PFSK-1 (cell line): Measurements from ENCODE around the gene MAP3K19.

Experiments used
- FOXP2 ChIP-seq: optimal IDR thresholded peaks from 2 replicates; pipeline ENCODE3; 2011; ENCODE audit warnings: borderline replicate concordance, control low read depth, inconsistent platforms; ENCODE audit not compliant: insufficient read depth; ENCODE audit errors: extremely low read length, extremely low read depth
- POLR2AphosphoS5 ChIP-seq: IDR thresholded peaks from 2 replicates; pipeline ENCODE4 v1.6.1; 2012; ENCODE audit warnings: low read depth, mild to moderate bottlenecking, control low read depth, low read length, moderate library complexity
- REST ChIP-seq, 2 experiments: IDR thresholded peaks; 2 replicates each; pipeline versions ENCODE4 v1.6.1 to v1.8.0; 2011 to 2012; ENCODE audit warnings: low read depth in 2 of 2, low read length in 2 of 2, control low read depth in 1 of 2, inconsistent platforms in 1 of 2, mild to moderate bottlenecking in 1 of 2, moderate library complexity in 1 of 2; ENCODE audit not compliant: insufficient read depth in 1 of 2
- SIN3A ChIP-seq: IDR thresholded peaks from 2 replicates; pipeline ENCODE4 v1.6.1; 2012; ENCODE audit warnings: mild to moderate bottlenecking, low read length, moderate library complexity, borderline replicate concordance; ENCODE audit not compliant: insufficient read depth
- TAF1 ChIP-seq: IDR thresholded peaks from 2 replicates; pipeline ENCODE4 v1.6.1; 2012; ENCODE audit warnings: low read length, control low read depth, borderline replicate concordance; ENCODE audit not compliant: insufficient read depth

The MAP3K19 gene

GRCh38 chr2:134976074-134976702 is 71.1 kb downstream of the MAP3K19 start:
- TF ChIP-seq FOXP2 (no peak), SIN3A (no peak), TAF1 (no peak), POLR2AphosphoS5 (no peak), REST (IDR thresholded peaks at IDR 0.05; ENCODE audit: insufficient read depth in 1 of 2, low read depth in 2 of 2, low read length in 2 of 2) (no peak)

GRCh38 chr2:134975281-134976009 is 71.8 kb downstream of the MAP3K19 start:
- no peak for TF ChIP-seq POLR2AphosphoS5
- TF ChIP-seq FOXP2: no peak
- no peak for TF ChIP-seq REST (IDR thresholded peaks at IDR 0.05; ENCODE audit: insufficient read depth in 1 of 2, low read depth in 2 of 2, low read length in 2 of 2)
- TF ChIP-seq TAF1: no peak
- TF ChIP-seq SIN3A: no peak

GRCh38 chr2:134973241-134974138 is 73.8 kb downstream of the MAP3K19 start:
- TF ChIP-seq TAF1: no peak
- no peak for TF ChIP-seq SIN3A
- no peak for TF ChIP-seq REST (IDR thresholded peaks at IDR 0.05; ENCODE audit: insufficient read depth in 1 of 2, low read depth in 2 of 2, low read length in 2 of 2)
- TF ChIP-seq POLR2AphosphoS5: no peak
- no peak for TF ChIP-seq FOXP2

- TF ChIP-seq FOXP2 (no peak), REST (IDR thresholded peaks at IDR 0.05; ENCODE audit: insufficient read depth in 1 of 2, low read depth in 2 of 2, low read length in 2 of 2) (no peak)
Measured at GRCh38 chr2:134957477-134957876, 89.8 kb downstream of the MAP3K19 start.
